GM23338 (cell line): ENCODE data around the gene FBXW4. TPM values are rescaled to one million over a fixed set of nuclear protein-coding genes. Genes with fewer than 3 reads are reported as not detected.
A peak's percentile ranks its signal among the peaks of the same experiment; 100 is the strongest.

ENCODE experiments used
- ATAC-seq: fragments of 200-7000 bp; cut with Tn5 transposase; 3 replicates; pipeline ENCODE4 v1.9.1; 2020
- DNase-seq: peaks from one replicate; pipeline ENCODE4 v3.0.0-alpha.2; 2015; ENCODE audit warnings: low spot score
- H2AFZ ChIP-seq: fragments of 200-600 bp; sonication (generic); 2 replicates; pipeline ENCODE4 v1.8.0; 2016; ENCODE audit warnings: antibody characterized with exemption, mild to moderate bottlenecking, moderate library complexity
- H3F3A ChIP-seq: fragments of 200-600 bp; sonication (generic); replicated peaks from 2 replicates; pipeline ENCODE4 v1.8.0; 2017; ENCODE audit warnings: antibody characterized with exemption, mixed run types, low read depth
- H3K27ac ChIP-seq: fragments of 200-600 bp; sonication (generic); 2 replicates; pipeline ENCODE4 v1.6.1; 2016; ENCODE audit warnings: low read depth
- H3K27me3 ChIP-seq: fragments of 200-600 bp; sonication (generic); 2 replicates; pipeline ENCODE4 v1.8.0; 2016; ENCODE audit warnings: mild to moderate bottlenecking, mixed run types, moderate library complexity; ENCODE audit not compliant: insufficient read depth
- H3K36me3 ChIP-seq: fragments of 200-600 bp; sonication (generic); 2 replicates; pipeline ENCODE4 v1.8.0; 2016; ENCODE audit warnings: mild to moderate bottlenecking; ENCODE audit not compliant: insufficient read depth
- H3K4me1 ChIP-seq: fragments of 200-600 bp; sonication (generic); 2 replicates; pipeline ENCODE4 v1.8.0; 2016; ENCODE audit warnings: mild to moderate bottlenecking, moderate library complexity; ENCODE audit not compliant: insufficient read depth
- H3K4me2 ChIP-seq: fragments of 200-600 bp; sonication (generic); 2 replicates; pipeline ENCODE4 v1.7.1; 2017; ENCODE audit warnings: mixed run types
- H3K4me3 ChIP-seq: fragments of 200-600 bp; sonication (generic); 2 replicates; pipeline ENCODE4 v1.6.1; 2016; ENCODE audit warnings: mixed run types
- H3K79me2 ChIP-seq: fragments of 200-600 bp; sonication (generic); replicated peaks from 2 replicates; pipeline ENCODE4 v1.8.0; 2017; ENCODE audit warnings: mild to moderate bottlenecking; ENCODE audit not compliant: insufficient read depth
- H3K9me2 ChIP-seq: fragments of 200-600 bp; sonication (generic); 2 replicates; pipeline ENCODE4 v1.8.0; 2017; ENCODE audit not compliant: insufficient read depth
- H4K20me1 ChIP-seq: fragments of 200-600 bp; sonication (generic); replicated peaks from 2 replicates; pipeline ENCODE4 v1.8.0; 2017; ENCODE audit warnings: mild to moderate bottlenecking; ENCODE audit not compliant: insufficient read depth
- H3K27ac Mint-ChIP-seq: 2 replicates; pipeline ENCODE4 v1.8.0; 2020; ENCODE audit warnings: inconsistent platforms, mild to moderate bottlenecking, moderate library complexity, mixed read lengths
- H3K27me3 Mint-ChIP-seq: 3 replicates; pipeline ENCODE4 v1.8.0; 2022; ENCODE audit warnings: low read depth, mild to moderate bottlenecking, moderate library complexity, mixed read lengths, inconsistent platforms; ENCODE audit not compliant: insufficient read depth, poor library complexity
- H3K36me3 Mint-ChIP-seq: 3 replicates; pipeline ENCODE4 v1.8.0; 2021; ENCODE audit warnings: low read depth, mild to moderate bottlenecking, inconsistent platforms, moderate library complexity, mixed read lengths
- H3K4me1 Mint-ChIP-seq: 3 replicates; pipeline ENCODE4 v1.8.0; 2020; ENCODE audit warnings: mild to moderate bottlenecking, inconsistent platforms, mixed read lengths
- H3K4me3 Mint-ChIP-seq: 3 replicates; pipeline ENCODE4 v1.8.0; 2021; ENCODE audit warnings: moderate library complexity, mild to moderate bottlenecking, inconsistent platforms, mixed read lengths
- H3K9me3 Mint-ChIP-seq: 3 replicates; pipeline ENCODE4 v1.8.0; 2020; ENCODE audit warnings: moderate library complexity, mild to moderate bottlenecking, inconsistent platforms, mixed read lengths
- CREB1 ChIP-seq: fragments of 250-450 bp; sonication (Bioruptor Pico); IDR thresholded peaks from 2 replicates; pipeline ENCODE4 v1.5.0; 2020; ENCODE audit warnings: low read depth, mild to moderate bottlenecking, moderate library complexity
- EZH2 ChIP-seq: fragments of 200-600 bp; sonication (generic); IDR thresholded peaks from one replicate; pipeline ENCODE4 v1.8.0; 2017; ENCODE audit warnings: antibody characterized with exemption, mild to moderate bottlenecking, low read depth; ENCODE audit not compliant: unreplicated experiment
- EZH2phosphoT487 ChIP-seq: fragments of 200-600 bp; sonication (generic); IDR thresholded peaks from one replicate; pipeline ENCODE4 v1.8.1; 2018; ENCODE audit warnings: antibody characterized with exemption; ENCODE audit not compliant: unreplicated experiment
- JUNB ChIP-seq: IDR thresholded peaks from one replicate; pipeline ENCODE4 v1.6.1; 2016; ENCODE audit warnings: antibody characterized with exemption; ENCODE audit not compliant: unreplicated experiment
- NANOG ChIP-seq: IDR thresholded peaks from 2 replicates; pipeline ENCODE4 v1.6.1; 2016; ENCODE audit warnings: antibody characterized with exemption, borderline replicate concordance
- ZNF114 ChIP-seq: fragments of 250-450 bp; sonication (Bioruptor Pico); IDR thresholded peaks from 2 replicates; pipeline ENCODE4 v1.5.0; 2020; ENCODE audit warnings: mild to moderate bottlenecking, moderate library complexity
- polyA plus RNA-seq: library from polyadenylated mRNA; unstranded; fragments of >200 nt; fragmentation: Nextera tagmentation; extraction: Ambion mirVana; gene quantifications from 2 replicates; pipeline ENCODE4 v1.2.1, GENCODE V29; 2016
- total RNA-seq: library from RNA; depleted of rRNA; stranded (reverse); fragments of >200 nt; shearing (Covaris generic); gene quantifications from 2 replicates; pipeline ENCODE4 v1.2.3, GENCODE V29; 2014
- TF ChIP-seq, protein P1 (sequence below), 2 experiments: fragments of 200-600 bp in 1 of 2; sonication (generic) in 1 of 2; conservative IDR thresholded peaks; 2 replicates each; pipeline versions ENCODE4 v1.5.1 to v1.6.1; 2016 to 2017; ENCODE audit warnings: antibody characterized with exemption in 2 of 2, low read depth in 2 of 2, mild to moderate bottlenecking in 2 of 2, moderate library complexity in 1 of 2
- TF ChIP-seq, protein P2 (sequence below): IDR thresholded peaks from one replicate; pipeline ENCODE4 v1.6.1; 2018; ENCODE audit warnings: antibody characterized with exemption; ENCODE audit not compliant: unreplicated experiment
- TF ChIP-seq, protein P3 (sequence below): IDR thresholded peaks from 2 replicates; pipeline ENCODE4 v1.6.1; 2016; ENCODE audit warnings: antibody characterized with exemption

The FBXW4 gene
- total and polyA plus RNA-seq, 2 experiments from 2014 or later: 8.0 to 18.6 TPM

DNA sequence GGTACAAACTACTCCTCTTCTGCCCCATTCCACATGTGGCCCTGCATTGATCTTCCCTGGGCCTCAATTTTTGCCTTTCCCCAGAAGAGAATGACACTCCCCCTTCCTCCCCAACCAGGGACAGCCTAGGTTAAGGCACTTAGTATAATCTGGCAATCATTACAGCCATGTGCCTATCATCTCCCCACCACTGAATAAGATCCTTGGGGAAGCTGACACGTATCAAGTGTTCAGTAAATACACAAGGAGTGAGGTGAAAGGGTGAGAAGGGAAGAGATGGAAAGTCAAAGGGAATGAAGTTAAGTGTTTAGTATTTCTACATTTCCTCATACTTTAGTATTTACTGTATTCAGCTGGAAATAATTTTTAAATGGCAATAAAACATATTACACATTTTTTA lies 31.9 kb downstream of the FBXW4 start:
- no peak overlapping the region for H3K4me3 ChIP-seq
- H3K9me3 Mint-ChIP-seq: no peaks in the 10 kb centered on the region
- H4K20me1 ChIP-seq: no peaks in the 10 kb centered on the region; the same call in 1 of the 2 replicates
- H3K79me2 ChIP-seq: no peaks in the 10 kb centered on the region
- H3K4me1 Mint-ChIP-seq: peaks cover 31% of the 10 kb centered on the region
- no peak overlapping the region for H3K27ac Mint-ChIP-seq
- no peak overlapping the region for H2AFZ ChIP-seq
- TF ChIP-seq, protein P1, sequence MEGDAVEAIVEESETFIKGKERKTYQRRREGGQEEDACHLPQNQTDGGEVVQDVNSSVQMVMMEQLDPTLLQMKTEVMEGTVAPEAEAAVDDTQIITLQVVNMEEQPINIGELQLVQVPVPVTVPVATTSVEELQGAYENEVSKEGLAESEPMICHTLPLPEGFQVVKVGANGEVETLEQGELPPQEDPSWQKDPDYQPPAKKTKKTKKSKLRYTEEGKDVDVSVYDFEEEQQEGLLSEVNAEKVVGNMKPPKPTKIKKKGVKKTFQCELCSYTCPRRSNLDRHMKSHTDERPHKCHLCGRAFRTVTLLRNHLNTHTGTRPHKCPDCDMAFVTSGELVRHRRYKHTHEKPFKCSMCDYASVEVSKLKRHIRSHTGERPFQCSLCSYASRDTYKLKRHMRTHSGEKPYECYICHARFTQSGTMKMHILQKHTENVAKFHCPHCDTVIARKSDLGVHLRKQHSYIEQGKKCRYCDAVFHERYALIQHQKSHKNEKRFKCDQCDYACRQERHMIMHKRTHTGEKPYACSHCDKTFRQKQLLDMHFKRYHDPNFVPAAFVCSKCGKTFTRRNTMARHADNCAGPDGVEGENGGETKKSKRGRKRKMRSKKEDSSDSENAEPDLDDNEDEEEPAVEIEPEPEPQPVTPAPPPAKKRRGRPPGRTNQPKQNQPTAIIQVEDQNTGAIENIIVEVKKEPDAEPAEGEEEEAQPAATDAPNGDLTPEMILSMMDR (conservative IDR thresholded peaks at IDR 0.05; ENCODE audit: low read depth in 2 of 2): no peak
- TF ChIP-seq, protein P2, sequence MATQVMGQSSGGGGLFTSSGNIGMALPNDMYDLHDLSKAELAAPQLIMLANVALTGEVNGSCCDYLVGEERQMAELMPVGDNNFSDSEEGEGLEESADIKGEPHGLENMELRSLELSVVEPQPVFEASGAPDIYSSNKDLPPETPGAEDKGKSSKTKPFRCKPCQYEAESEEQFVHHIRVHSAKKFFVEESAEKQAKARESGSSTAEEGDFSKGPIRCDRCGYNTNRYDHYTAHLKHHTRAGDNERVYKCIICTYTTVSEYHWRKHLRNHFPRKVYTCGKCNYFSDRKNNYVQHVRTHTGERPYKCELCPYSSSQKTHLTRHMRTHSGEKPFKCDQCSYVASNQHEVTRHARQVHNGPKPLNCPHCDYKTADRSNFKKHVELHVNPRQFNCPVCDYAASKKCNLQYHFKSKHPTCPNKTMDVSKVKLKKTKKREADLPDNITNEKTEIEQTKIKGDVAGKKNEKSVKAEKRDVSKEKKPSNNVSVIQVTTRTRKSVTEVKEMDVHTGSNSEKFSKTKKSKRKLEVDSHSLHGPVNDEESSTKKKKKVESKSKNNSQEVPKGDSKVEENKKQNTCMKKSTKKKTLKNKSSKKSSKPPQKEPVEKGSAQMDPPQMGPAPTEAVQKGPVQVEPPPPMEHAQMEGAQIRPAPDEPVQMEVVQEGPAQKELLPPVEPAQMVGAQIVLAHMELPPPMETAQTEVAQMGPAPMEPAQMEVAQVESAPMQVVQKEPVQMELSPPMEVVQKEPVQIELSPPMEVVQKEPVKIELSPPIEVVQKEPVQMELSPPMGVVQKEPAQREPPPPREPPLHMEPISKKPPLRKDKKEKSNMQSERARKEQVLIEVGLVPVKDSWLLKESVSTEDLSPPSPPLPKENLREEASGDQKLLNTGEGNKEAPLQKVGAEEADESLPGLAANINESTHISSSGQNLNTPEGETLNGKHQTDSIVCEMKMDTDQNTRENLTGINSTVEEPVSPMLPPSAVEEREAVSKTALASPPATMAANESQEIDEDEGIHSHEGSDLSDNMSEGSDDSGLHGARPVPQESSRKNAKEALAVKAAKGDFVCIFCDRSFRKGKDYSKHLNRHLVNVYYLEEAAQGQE: no peak
- no peak for TF ChIP-seq ZNF114 (CRISPR knock-in tag)
- ATAC-seq: no peak
- no peaks in the 10 kb centered on the region; the same call in 1 of the 2 replicates for H3K36me3 ChIP-seq
- H3K36me3 Mint-ChIP-seq: peaks cover 7% of the 10 kb centered on the region; the same call in 2 of the 3 replicates
- H3K9me2 ChIP-seq: no peaks in the 10 kb centered on the region
- H3K27ac ChIP-seq: no peak overlapping the region
- H3K4me1 ChIP-seq: peaks cover 17% of the 10 kb centered on the region
- H3K27me3 Mint-ChIP-seq: peaks cover 7% of the 10 kb centered on the region
- no peak overlapping the region for H3K4me2 ChIP-seq
- no peak overlapping the region for H3K4me3 Mint-ChIP-seq
- DNase-seq: no peak
- no peaks in the 10 kb centered on the region for H3K27me3 ChIP-seq
- H3F3A ChIP-seq: no peaks in the 10 kb centered on the region

DNA sequence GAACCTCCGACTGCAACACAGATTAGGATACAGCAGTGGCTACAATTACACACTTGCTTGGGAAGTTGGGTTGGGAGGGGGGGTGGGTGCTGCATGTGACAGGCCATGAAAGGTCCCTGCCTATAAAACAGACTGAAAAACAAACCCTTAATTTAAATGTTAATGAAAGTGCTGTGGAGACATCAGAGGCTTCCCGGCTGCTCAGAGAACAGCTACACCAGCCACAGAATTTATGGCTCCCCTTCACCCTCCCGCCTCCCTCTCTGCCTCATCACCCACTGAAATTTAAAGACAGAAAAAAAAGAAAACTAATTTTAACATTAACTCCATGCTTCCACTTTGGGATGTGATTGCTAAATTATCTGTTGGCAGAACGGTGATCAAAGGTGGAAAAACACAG lies 34.7 kb downstream of the FBXW4 start:
- ATAC-seq (peak; percentile 85), DNase-seq (no peak)
- peak overlapping the region; percentile 66; the same call in 1 of the 2 replicates for H3K27ac ChIP-seq
- TF ChIP-seq, protein P3, sequence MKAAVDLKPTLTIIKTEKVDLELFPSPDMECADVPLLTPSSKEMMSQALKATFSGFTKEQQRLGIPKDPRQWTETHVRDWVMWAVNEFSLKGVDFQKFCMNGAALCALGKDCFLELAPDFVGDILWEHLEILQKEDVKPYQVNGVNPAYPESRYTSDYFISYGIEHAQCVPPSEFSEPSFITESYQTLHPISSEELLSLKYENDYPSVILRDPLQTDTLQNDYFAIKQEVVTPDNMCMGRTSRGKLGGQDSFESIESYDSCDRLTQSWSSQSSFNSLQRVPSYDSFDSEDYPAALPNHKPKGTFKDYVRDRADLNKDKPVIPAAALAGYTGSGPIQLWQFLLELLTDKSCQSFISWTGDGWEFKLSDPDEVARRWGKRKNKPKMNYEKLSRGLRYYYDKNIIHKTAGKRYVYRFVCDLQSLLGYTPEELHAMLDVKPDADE: no peak
- TF ChIP-seq NANOG (no peak), EZH2 (no peak), EZH2phosphoT487 (no peak), JUNB (no peak), CREB1 (CRISPR knock-in tag) (no peak)
- TF ChIP-seq, protein P1 (conservative IDR thresholded peaks at IDR 0.05; ENCODE audit: low read depth in 2 of 2): no peak
- Mint-ChIP-seq H3K36me3 (no peaks in the 10 kb centered on the region), H3K9me3 (no peaks in the 10 kb centered on the region), H3K4me3 (peak overlapping the region; percentile 11; the same call in 1 of the 3 replicates), H3K27ac (no peak overlapping the region), H3K27me3 (peaks cover 5% of the 10 kb centered on the region), H3K4me1 (peaks cover 31% of the 10 kb centered on the region)
- H3K4me3 ChIP-seq: peak overlapping the region; percentile 31; the same call in 1 of the 2 replicates
- H3K9me2 ChIP-seq: no peaks in the 10 kb centered on the region
- no peaks in the 10 kb centered on the region; the same call in 1 of the 2 replicates for H3K36me3 ChIP-seq
- no peaks in the 10 kb centered on the region for H4K20me1 ChIP-seq
- peaks cover 17% of the 10 kb centered on the region for H3K4me1 ChIP-seq
- H2AFZ ChIP-seq: no peak overlapping the region
- no peaks in the 10 kb centered on the region for H3K79me2 ChIP-seq
- no peaks in the 10 kb centered on the region for H3K27me3 ChIP-seq
- no peaks in the 10 kb centered on the region for H3F3A ChIP-seq
- peak overlapping the region; percentile 74 for H3K4me2 ChIP-seq
